ENCODE measurements around the gene ERCC1. TPM values are rescaled to one million over a fixed set of nuclear protein-coding genes. Genes with fewer than 3 reads are reported as not detected.
"Not testable (repeated sequence)": the region's sequence is repeated elsewhere in the genome, so short reads cannot be mapped to it uniquely, and the experiment has no call there.

Gene ERCC1
- total and polyA plus RNA-seq, 9 donors, result 41.1 to 98.6 (median 83.1) TPM

DNA sequence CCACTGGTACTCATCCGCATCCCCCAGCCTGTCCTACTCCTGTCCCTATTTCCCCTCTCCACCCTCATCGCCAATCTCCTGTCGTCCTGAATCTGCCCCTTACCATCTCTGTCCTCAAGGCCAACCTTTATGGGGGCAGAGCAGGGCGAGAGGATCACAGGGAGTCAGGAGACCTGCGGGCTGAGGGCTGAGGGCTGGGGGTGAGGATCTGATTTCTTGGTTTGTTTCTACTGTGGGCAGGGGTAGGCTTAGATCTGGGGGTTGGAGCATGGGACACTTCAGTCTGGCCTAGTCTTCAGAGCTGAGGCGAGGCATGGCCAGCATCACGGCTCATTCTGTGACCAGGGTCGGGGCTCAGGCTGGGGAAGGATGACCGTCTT, 16.5 kb upstream of the ERCC1 start:
- H3K4me1 ChIP-seq (ENCODE audit: insufficient read depth), result peaks cover 9% of the 10 kb centered on the region
- H3K9me3 ChIP-seq, result no peaks in the 10 kb centered on the region
- H3K27me3 ChIP-seq, result no peaks in the 10 kb centered on the region
- no peaks in the 10 kb centered on the region for H3K36me3 ChIP-seq
- intact Hi-C loops (cut with DNase I), result loop anchor here in 2 of 4 donors (1.0 to 2.0 kb wide), 3 partner anchors 17 to 39 kb away; partner anchors contain the start of gene ERCC1 (in 1 of the 2)
- H3K27ac ChIP-seq, result peak overlapping the region; percentile 96 to 98
- peak overlapping the region; percentile 65 for H3K4me3 ChIP-seq
- 50 to 57% (median 52%) methylated on average over 9 of the region's 9 CpGs for WGBS, 3 donors
- peak in 1 of 5 donors; percentile 49 for DNase-seq
- TF ChIP-seq, protein P1, sequence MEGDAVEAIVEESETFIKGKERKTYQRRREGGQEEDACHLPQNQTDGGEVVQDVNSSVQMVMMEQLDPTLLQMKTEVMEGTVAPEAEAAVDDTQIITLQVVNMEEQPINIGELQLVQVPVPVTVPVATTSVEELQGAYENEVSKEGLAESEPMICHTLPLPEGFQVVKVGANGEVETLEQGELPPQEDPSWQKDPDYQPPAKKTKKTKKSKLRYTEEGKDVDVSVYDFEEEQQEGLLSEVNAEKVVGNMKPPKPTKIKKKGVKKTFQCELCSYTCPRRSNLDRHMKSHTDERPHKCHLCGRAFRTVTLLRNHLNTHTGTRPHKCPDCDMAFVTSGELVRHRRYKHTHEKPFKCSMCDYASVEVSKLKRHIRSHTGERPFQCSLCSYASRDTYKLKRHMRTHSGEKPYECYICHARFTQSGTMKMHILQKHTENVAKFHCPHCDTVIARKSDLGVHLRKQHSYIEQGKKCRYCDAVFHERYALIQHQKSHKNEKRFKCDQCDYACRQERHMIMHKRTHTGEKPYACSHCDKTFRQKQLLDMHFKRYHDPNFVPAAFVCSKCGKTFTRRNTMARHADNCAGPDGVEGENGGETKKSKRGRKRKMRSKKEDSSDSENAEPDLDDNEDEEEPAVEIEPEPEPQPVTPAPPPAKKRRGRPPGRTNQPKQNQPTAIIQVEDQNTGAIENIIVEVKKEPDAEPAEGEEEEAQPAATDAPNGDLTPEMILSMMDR (IDR thresholded peaks at IDR 0.05), result no peak
- TF ChIP-seq POLR2A (IDR thresholded peaks at IDR 0.05) (no peak), EP300 (IDR thresholded peaks at IDR 0.05) (no peak)

- Histone ChIP-seq H3K27me3 (no peaks in the 10 kb centered on the region), H3K27ac (peak overlapping the region; percentile 96 to 98), H3K4me1 (ENCODE audit: insufficient read depth) (peaks cover 5% of the 10 kb centered on the region), H3K4me3 (peak overlapping the region; percentile 65), H3K9me3 (no peaks in the 10 kb centered on the region), H3K36me3 (no peaks in the 10 kb centered on the region)
- DNase-seq, result peak; percentile 93 to 95 (median 93)
- 0 to 1% (median 0%) methylated on average over 27 to 78 of the region's 78 CpGs for WGBS, 3 donors
- intact Hi-C loops (cut with DNase I), result loop anchor here (1.0 to 10.0 kb wide), 4 partner anchors 17 to 205 kb away; partner anchors contain the start of gene ERCC1 (in 1 of the 4)
- TF ChIP-seq EP300 (IDR thresholded peaks at IDR 0.05) (peak; percentile 33), POLR2A (IDR thresholded peaks at IDR 0.05) (peak; percentile 43)
- TF ChIP-seq, protein P1 (IDR thresholded peaks at IDR 0.05), result peak; percentile 99 to 100 (median 100)
Measured at GRCh38 chr19:45439569-45440258, 16.0 kb upstream of the ERCC1 start.

GRCh38 chr19:45439190-45439568, 15.5 kb upstream of the ERCC1 start:
- intact Hi-C loops (cut with DNase I), result loop anchor here in 2 of 4 donors (2.0 to 10.0 kb wide), 2 partner anchors 40 to 206 kb away; no protein-coding TSS in a partner anchor
- Histone ChIP-seq H3K27me3 (no peaks in the 10 kb centered on the region), H3K4me3 (peak overlapping the region; percentile 65)

DNA sequence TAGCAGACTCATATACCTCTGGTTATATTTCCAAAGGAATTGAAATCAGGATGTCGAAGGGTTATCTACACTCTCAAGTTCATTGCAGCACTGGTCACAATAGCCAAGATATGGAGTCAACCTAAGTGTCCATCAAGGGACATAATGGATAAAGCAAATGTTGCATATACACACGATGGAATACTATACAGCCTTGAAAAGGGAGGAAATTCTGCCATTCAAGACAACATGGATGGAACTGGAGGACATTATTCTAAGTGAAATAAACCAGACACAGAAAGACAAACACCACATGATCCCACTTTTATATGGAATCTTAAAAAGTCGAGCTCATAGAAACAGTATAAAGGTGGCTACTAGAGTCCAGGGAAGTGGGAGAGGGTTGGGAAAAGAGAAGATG, 13.6 kb upstream of the ERCC1 start:
- DNase-seq, result no peak
- Histone ChIP-seq H3K36me3 (no peaks in the 10 kb centered on the region), H3K4me3 (no peak overlapping the region), H3K4me1 (ENCODE audit: insufficient read depth) (peaks cover 3% of the 10 kb centered on the region), H3K27me3 (no peaks in the 10 kb centered on the region), H3K27ac (no peak overlapping the region), H3K9me3 (no peaks in the 10 kb centered on the region)
- intact Hi-C loops (cut with DNase I), result loop anchor here in 1 of 4 donors (10.0 kb wide), 1 partner anchor 207 kb away; no protein-coding TSS in a partner anchor
- no peak for TF ChIP-seq EP300 (IDR thresholded peaks at IDR 0.05)
- TF ChIP-seq, protein P1 (IDR thresholded peaks at IDR 0.05), result no peak
- no peak for TF ChIP-seq POLR2A (IDR thresholded peaks at IDR 0.05)
- WGBS, 3 donors, result 86 to 90% (median 89%) methylated on average over 3 of the region's 3 CpGs

More at GRCh38 chr19:45439190-45439568, 15.5 kb upstream of the ERCC1 start:
- Histone ChIP-seq H3K27ac (peak overlapping the region; percentile 96 to 98), H3K9me3 (no peaks in the 10 kb centered on the region), H3K36me3 (no peaks in the 10 kb centered on the region), H3K4me1 (ENCODE audit: insufficient read depth) (peaks cover 3% of the 10 kb centered on the region)
- 25 to 31% (median 27%) methylated on average over 10 of the region's 10 CpGs for WGBS, 3 donors
- TF ChIP-seq, protein P1 (IDR thresholded peaks at IDR 0.05), result no peak
- TF ChIP-seq EP300 (IDR thresholded peaks at IDR 0.05) (no peak), POLR2A (IDR thresholded peaks at IDR 0.05) (no peak)
- DNase-seq, result no peak

DNA sequence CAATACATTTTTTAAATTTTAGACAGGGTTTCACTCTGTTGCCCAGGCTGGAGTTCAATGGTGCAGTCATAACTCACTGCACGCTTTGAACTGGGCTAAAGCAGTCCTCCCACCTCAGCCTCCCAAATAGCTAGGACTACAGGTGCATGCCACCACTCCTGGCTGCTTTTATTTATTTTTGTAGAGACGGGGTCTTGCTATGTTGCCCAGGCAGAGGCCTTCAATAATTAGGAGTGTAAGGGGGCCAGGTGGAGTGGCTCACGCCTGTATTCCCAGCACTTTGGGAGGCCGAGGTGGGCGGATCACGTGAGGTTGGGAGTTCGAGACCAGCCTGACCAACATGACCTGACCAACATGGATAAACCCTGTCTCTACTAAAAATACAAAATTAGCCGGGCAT, 8.8 kb upstream of the ERCC1 start:
- H3K4me3 ChIP-seq; H3K9me3 ChIP-seq; H3K27me3 ChIP-seq; H3K27ac ChIP-seq; H3K4me1 ChIP-seq (ENCODE audit: insufficient read depth); H3K36me3 ChIP-seq; DNase-seq: not testable (repeated sequence)
- intact Hi-C loops (cut with DNase I), result loop anchor here in 1 of 4 donors (10.0 kb wide), 1 partner anchor 212 kb away; no protein-coding TSS in a partner anchor
- WGBS, 3 donors, result 88 to 91% (median 91%) methylated on average over 8 of the region's 8 CpGs

DNA sequence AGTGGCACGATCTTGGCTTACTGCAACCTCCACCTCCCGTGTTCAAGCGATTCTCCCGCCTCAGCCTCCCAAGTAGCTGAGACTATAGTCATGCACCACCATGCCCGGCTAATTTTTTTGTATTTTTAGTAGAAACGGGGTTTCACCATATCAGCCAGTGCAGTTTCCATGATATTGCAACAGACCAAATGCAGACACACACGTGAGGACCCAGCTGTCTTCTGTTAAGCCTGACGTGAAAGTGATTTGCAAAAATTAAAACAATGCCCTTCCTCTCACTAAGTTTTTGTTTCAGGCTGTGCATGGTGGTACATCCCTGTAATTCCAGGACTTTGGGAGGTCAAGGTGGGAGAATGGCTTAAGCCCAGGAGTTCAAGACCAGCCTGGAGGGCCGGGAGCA, 7.3 kb upstream of the ERCC1 start:
- H3K4me1 ChIP-seq (ENCODE audit: insufficient read depth); H3K4me3 ChIP-seq; H3K9me3 ChIP-seq; H3K27me3 ChIP-seq; H3K27ac ChIP-seq; DNase-seq; H3K36me3 ChIP-seq: not testable (repeated sequence)
- WGBS, 3 donors, result 31 to 35% (median 33%) methylated on average over 9 of the region's 9 CpGs
- intact Hi-C loops (cut with DNase I), result loop anchor here in 1 of 4 donors (10.0 kb wide), 1 partner anchor 214 kb away; no protein-coding TSS in a partner anchor

GRCh38 chr19:45429896-45430295, 6.2 kb upstream of the ERCC1 start:
- intact Hi-C loops (cut with DNase I), result loop anchor here in 2 of 4 donors (5.0 to 10.0 kb wide), 3 partner anchors 57 to 255 kb away; no protein-coding TSS in a partner anchor
- H3K9me3 ChIP-seq; H3K27ac ChIP-seq; H3K4me3 ChIP-seq; H3K4me1 ChIP-seq (ENCODE audit: insufficient read depth); DNase-seq; H3K36me3 ChIP-seq; H3K27me3 ChIP-seq: not testable (repeated sequence)
- WGBS, 3 donors, result 68 to 74% (median 72%) methylated on average over 11 of the region's 11 CpGs

Data from ovary (tissue), 9 donors.